Measurements from ENCODE around the gene ITGAV.

The ITGAV gene

GRCh38 chr2:186704897-186705296, 115.0 kb downstream of the ITGAV start:
- no peak overlapping the region for H4K91ac ChIP-seq (ENCODE audit: low read depth, low read length, poor library complexity)
- H3K27ac ChIP-seq (replicated peaks; ENCODE audit: low read length), result peak overlapping the region; percentile 51
- H3K18ac ChIP-seq (ENCODE audit: low read length), result no peak overlapping the region
- H2BK120ac ChIP-seq (ENCODE audit: low read depth, low read length), result no peak overlapping the region
- peaks cover 0 to 5% of the 10 kb centered on the region in 2 donors for H3K4me1 ChIP-seq (ENCODE audit: control insufficient read depth in 2 of 2, insufficient read depth in 1 of 2, low read depth in 1 of 2, low read length in 2 of 2)
- no peak overlapping the region for H2BK12ac ChIP-seq (ENCODE audit: low read length)
- H3K27me3 ChIP-seq (ENCODE audit: control insufficient read depth in 3 of 3, insufficient read depth in 3 of 3, low read depth in 1 of 3, low read length in 3 of 3), result no peaks in the 10 kb centered on the region
- no peak overlapping the region for H3K4ac ChIP-seq (ENCODE audit: low read length)
- no peak overlapping the region for H3K4me3 ChIP-seq (ENCODE audit: low read length in 2 of 2)
- DNase-seq (ENCODE audit: low spot score), result no peak
- peak overlapping the region; percentile 24 for H3K4me2 ChIP-seq (ENCODE audit: insufficient read depth, low read length, poor library complexity, severe bottlenecking)
- H3K9me3 ChIP-seq (replicated peaks in 1 of 2; ENCODE audit: control insufficient read depth in 2 of 2, insufficient read depth in 1 of 2, low read depth in 1 of 2, low read length in 2 of 2), result peaks cover 4 to 8% of the 10 kb centered on the region in 2 donors
- H3K79me1 ChIP-seq (ENCODE audit: low read depth, low read length), result no peaks in the 10 kb centered on the region
- H3K36me3 ChIP-seq (replicated peaks in 1 of 2; ENCODE audit: control insufficient read depth in 2 of 2, insufficient read depth in 2 of 2, low read length in 2 of 2), result peaks cover 0 to 4% of the 10 kb centered on the region in 2 donors
- no peak overlapping the region for H2AFZ ChIP-seq (ENCODE audit: low read length)
- no peak overlapping the region for H3K14ac ChIP-seq (ENCODE audit: low read length)
- no peak overlapping the region for H2BK5ac ChIP-seq (ENCODE audit: low read length)
- no peak overlapping the region for H2BK15ac ChIP-seq (ENCODE audit: low read length)
- no peak overlapping the region for H4K8ac ChIP-seq (ENCODE audit: low read depth, low read length)
- H3K23ac ChIP-seq (ENCODE audit: low read depth, low read length, poor library complexity), result no peak overlapping the region
- H2AK5ac ChIP-seq (ENCODE audit: low read depth, low read length), result no peak overlapping the region
- no peak overlapping the region for H3K9ac ChIP-seq (ENCODE audit: low read depth, low read length, poor library complexity)
- no CpG with 5 or more reads among the region's 3 CpGs for WGBS, 2 donors (ENCODE audit: extremely low coverage in 2 of 2, insufficient read length in 2 of 2, insufficient replicate concordance in 1 of 2)

- H2BK5ac ChIP-seq (ENCODE audit: low read length), result no peak overlapping the region
- no peak overlapping the region for H3K18ac ChIP-seq (ENCODE audit: low read length)
- H3K27ac ChIP-seq (replicated peaks; ENCODE audit: low read length), result no peak overlapping the region
- H2BK120ac ChIP-seq (ENCODE audit: low read depth, low read length), result no peak overlapping the region
- peaks cover 8 to 18% of the 10 kb centered on the region in 2 donors for H3K4me1 ChIP-seq (ENCODE audit: control insufficient read depth in 2 of 2, insufficient read depth in 1 of 2, low read depth in 1 of 2, low read length in 2 of 2)
- no peak overlapping the region for H4K8ac ChIP-seq (ENCODE audit: low read depth, low read length)
- H4K91ac ChIP-seq (ENCODE audit: low read depth, low read length, poor library complexity), result no peak overlapping the region
- no peak overlapping the region for H2AFZ ChIP-seq (ENCODE audit: low read length)
- no peak overlapping the region for H3K23ac ChIP-seq (ENCODE audit: low read depth, low read length, poor library complexity)
- no peaks in the 10 kb centered on the region for H3K27me3 ChIP-seq (ENCODE audit: control insufficient read depth in 3 of 3, insufficient read depth in 3 of 3, low read depth in 1 of 3, low read length in 3 of 3)
- no peak overlapping the region for H3K14ac ChIP-seq (ENCODE audit: low read length)
- H3K79me1 ChIP-seq (ENCODE audit: low read depth, low read length), result no peaks in the 10 kb centered on the region
- peaks cover 2 to 6% of the 10 kb centered on the region in 2 donors for H3K9me3 ChIP-seq (replicated peaks in 1 of 2; ENCODE audit: control insufficient read depth in 2 of 2, insufficient read depth in 1 of 2, low read depth in 1 of 2, low read length in 2 of 2)
- no peak overlapping the region for H2BK15ac ChIP-seq (ENCODE audit: low read length)
- H3K9ac ChIP-seq (ENCODE audit: low read depth, low read length, poor library complexity), result no peak overlapping the region
- no peak overlapping the region for H3K4ac ChIP-seq (ENCODE audit: low read length)
- H3K4me2 ChIP-seq (ENCODE audit: insufficient read depth, low read length, poor library complexity, severe bottlenecking), result no peak overlapping the region
- H2AK5ac ChIP-seq (ENCODE audit: low read depth, low read length), result no peak overlapping the region
- no peak overlapping the region for H3K4me3 ChIP-seq (ENCODE audit: low read length in 2 of 2)
- H2BK12ac ChIP-seq (ENCODE audit: low read length), result no peak overlapping the region
- DNase-seq (ENCODE audit: low spot score), result no peak
- WGBS, 2 donors (ENCODE audit: extremely low coverage in 2 of 2, insufficient read length in 2 of 2, insufficient replicate concordance in 1 of 2), result no CpG with 5 or more reads among the region's 6 CpGs
- H3K36me3 ChIP-seq (replicated peaks in 1 of 2; ENCODE audit: control insufficient read depth in 2 of 2, insufficient read depth in 2 of 2, low read length in 2 of 2), result peaks cover 0 to 3% of the 10 kb centered on the region in 2 donors
Measured at GRCh38 chr2:186709529-186710450, 119.9 kb downstream of the ITGAV start.

DNA sequence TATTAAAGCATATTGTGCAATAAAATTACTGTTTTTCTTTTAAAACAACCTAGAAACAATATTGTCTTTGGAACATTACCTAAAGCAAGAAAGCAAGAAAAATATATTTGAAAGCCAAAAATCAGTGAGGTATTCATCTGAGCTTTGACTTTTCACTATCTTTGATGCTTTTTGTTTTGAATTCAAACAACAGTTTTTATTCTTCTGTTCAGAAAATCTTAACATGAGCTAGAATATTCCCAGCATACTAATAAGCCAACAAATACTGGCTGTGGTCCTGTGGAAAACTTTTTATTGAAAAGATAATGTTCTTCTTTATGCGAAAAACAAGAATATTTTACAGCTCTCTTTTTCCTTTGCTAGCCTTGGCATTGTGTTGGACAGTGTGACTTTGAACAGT, 123.8 kb downstream of the ITGAV start:
- no peak overlapping the region for H3K9ac ChIP-seq (ENCODE audit: low read depth, low read length, poor library complexity)
- no peak overlapping the region for H2BK12ac ChIP-seq (ENCODE audit: low read length)
- no peaks in the 10 kb centered on the region for H3K79me1 ChIP-seq (ENCODE audit: low read depth, low read length)
- no peak overlapping the region for H2BK5ac ChIP-seq (ENCODE audit: low read length)
- H3K9me3 ChIP-seq (replicated peaks in 1 of 2; ENCODE audit: control insufficient read depth in 2 of 2, insufficient read depth in 1 of 2, low read depth in 1 of 2, low read length in 2 of 2), result no peaks in the 10 kb centered on the region
- no peaks in the 10 kb centered on the region for H3K27me3 ChIP-seq (ENCODE audit: control insufficient read depth in 3 of 3, insufficient read depth in 3 of 3, low read depth in 1 of 3, low read length in 3 of 3)
- H3K23ac ChIP-seq (ENCODE audit: low read depth, low read length, poor library complexity), result no peak overlapping the region
- H3K4me1 ChIP-seq (ENCODE audit: control insufficient read depth in 2 of 2, insufficient read depth in 1 of 2, low read depth in 1 of 2, low read length in 2 of 2), result peaks cover 12 to 36% of the 10 kb centered on the region in 2 donors
- H3K4ac ChIP-seq (ENCODE audit: low read length), result no peak overlapping the region
- peaks cover 0 to 2% of the 10 kb centered on the region in 2 donors for H3K36me3 ChIP-seq (replicated peaks in 1 of 2; ENCODE audit: control insufficient read depth in 2 of 2, insufficient read depth in 2 of 2, low read length in 2 of 2)
- no peak overlapping the region for H3K14ac ChIP-seq (ENCODE audit: low read length)
- no peak overlapping the region for H3K18ac ChIP-seq (ENCODE audit: low read length)
- no peak overlapping the region for H4K8ac ChIP-seq (ENCODE audit: low read depth, low read length)
- H3K4me2 ChIP-seq (ENCODE audit: insufficient read depth, low read length, poor library complexity, severe bottlenecking), result no peak overlapping the region
- peak overlapping the region; percentile 4 for H2AFZ ChIP-seq (ENCODE audit: low read length)
- H2BK15ac ChIP-seq (ENCODE audit: low read length), result no peak overlapping the region
- H4K91ac ChIP-seq (ENCODE audit: low read depth, low read length, poor library complexity), result no peak overlapping the region
- H2AK5ac ChIP-seq (ENCODE audit: low read depth, low read length), result no peak overlapping the region
- H2BK120ac ChIP-seq (ENCODE audit: low read depth, low read length), result no peak overlapping the region
- H3K27ac ChIP-seq (replicated peaks; ENCODE audit: low read length), result no peak overlapping the region
- no peak for DNase-seq (ENCODE audit: low spot score)
- no CpG with 5 or more reads among the region's 1 CpG for whole genome bisulfite sequencing, 2 donors (ENCODE audit: extremely low coverage in 2 of 2, insufficient read length in 2 of 2, insufficient replicate concordance in 1 of 2)
- no peak overlapping the region for H3K4me3 ChIP-seq (ENCODE audit: low read length in 2 of 2)

DNA sequence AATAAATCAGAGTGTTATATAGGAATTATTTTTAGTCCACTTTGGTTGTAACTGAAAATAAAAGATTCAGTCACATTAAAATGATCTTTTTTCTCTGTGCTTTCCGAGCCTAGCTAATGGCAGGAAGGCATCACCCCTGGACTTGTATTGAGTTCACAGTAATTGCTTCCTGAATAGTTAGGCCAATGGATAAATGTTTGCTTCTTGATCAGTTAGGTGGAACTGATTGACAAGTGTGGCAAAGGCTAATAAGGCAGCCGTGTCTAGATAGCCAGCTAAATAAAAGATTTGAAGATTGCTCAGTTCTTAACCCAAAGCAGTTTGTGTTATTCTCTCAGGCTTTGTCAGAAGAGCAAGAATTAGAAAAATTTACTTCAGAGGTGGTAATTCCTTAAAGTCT, 124.8 kb downstream of the ITGAV start:
- Histone ChIP-seq H2AK5ac (ENCODE audit: low read depth, low read length) (no peak overlapping the region), H3K36me3 (replicated peaks in 1 of 2; ENCODE audit: control insufficient read depth in 2 of 2, insufficient read depth in 2 of 2, low read length in 2 of 2) (no peaks in the 10 kb centered on the region), H3K9me3 (replicated peaks in 1 of 2; ENCODE audit: control insufficient read depth in 2 of 2, insufficient read depth in 1 of 2, low read depth in 1 of 2, low read length in 2 of 2) (no peaks in the 10 kb centered on the region), H3K4me2 (ENCODE audit: insufficient read depth, low read length, poor library complexity, severe bottlenecking) (no peak overlapping the region), H3K27ac (replicated peaks; ENCODE audit: low read length) (no peak overlapping the region), H2AFZ (ENCODE audit: low read length) (no peak overlapping the region), H3K27me3 (ENCODE audit: control insufficient read depth in 3 of 3, insufficient read depth in 3 of 3, low read depth in 1 of 3, low read length in 3 of 3) (no peaks in the 10 kb centered on the region), H3K9ac (ENCODE audit: low read depth, low read length, poor library complexity) (no peak overlapping the region), H3K4me1 (ENCODE audit: control insufficient read depth in 2 of 2, insufficient read depth in 1 of 2, low read depth in 1 of 2, low read length in 2 of 2) (peaks cover 10 to 42% of the 10 kb centered on the region in 2 donors), H2BK12ac (ENCODE audit: low read length) (no peak overlapping the region), H3K79me1 (ENCODE audit: low read depth, low read length) (no peaks in the 10 kb centered on the region), H3K23ac (ENCODE audit: low read depth, low read length, poor library complexity) (no peak overlapping the region), H2BK15ac (ENCODE audit: low read length) (no peak overlapping the region), H4K91ac (ENCODE audit: low read depth, low read length, poor library complexity) (no peak overlapping the region), H3K14ac (ENCODE audit: low read length) (no peak overlapping the region), H3K4me3 (ENCODE audit: low read length in 2 of 2) (no peak overlapping the region), H2BK5ac (ENCODE audit: low read length) (no peak overlapping the region), H3K4ac (ENCODE audit: low read length) (no peak overlapping the region), H2BK120ac (ENCODE audit: low read depth, low read length) (no peak overlapping the region), H3K18ac (ENCODE audit: low read length) (no peak overlapping the region), H4K8ac (ENCODE audit: low read depth, low read length) (no peak overlapping the region)
- no CpG with 5 or more reads among the region's 2 CpGs for WGBS, 2 donors (ENCODE audit: extremely low coverage in 2 of 2, insufficient read length in 2 of 2, insufficient replicate concordance in 1 of 2)
- no peak for DNase-seq (ENCODE audit: low spot score)
